Endothelial cell of umbilical vein (primary cell): ENCODE results near the gene NCOA7. TPM values are rescaled to one million over a fixed set of nuclear protein-coding genes. Genes with fewer than 3 reads are reported as not detected.

Experiments
- BruUV-seq: library from RNA; stranded (reverse); fragments of 400-500 nt; replicated peaks from 2 replicates; lab custom pipeline; 2021; lab: Mats Ljungman, UMichigan
- CTCF ChIA-PET: fragments of 300-600, 350-600 bp; sonication (Branson Sonifier 250); formaldehyde crosslinking; loops from one replicate; lab custom pipeline; 2021; ENCODE audit warnings: antibody characterized with exemption, inconsistent platforms; lab: Charles Lee
- POLR2A ChIA-PET: fragments of 300-600, 350-600 bp; sonication (Branson Sonifier 250); formaldehyde crosslinking; loops from one replicate; lab custom pipeline; 2021; ENCODE audit warnings: antibody characterized with exemption, inconsistent platforms; lab: Charles Lee
- DNase-seq: peaks from one replicate; pipeline ENCODE4 v3.0.0-alpha.2; 2011; ENCODE audit warnings: low read depth, low spot score
- FAIRE-seq: peaks from 2 replicates; lab custom pipeline; 2011; peaks lifted over from hg19 to GRCh38; lab: Jason Lieb, UNC
- H2AFZ ChIP-seq: 2 replicates; pipeline ENCODE4 v1.6.0; 2012; ENCODE audit warnings: low read depth, low read length, control low read depth, inconsistent platforms
- H3K27ac ChIP-seq: 2 replicates; pipeline ENCODE4 v1.5.1; 2011; ENCODE audit warnings: low read depth, mild to moderate bottlenecking, control low read depth, low read length, moderate library complexity; ENCODE audit not compliant: insufficient read depth
- H3K27me3 ChIP-seq, 2 experiments: 2 replicates each; pipeline versions ENCODE4 v1.6.0 to v1.6.1; 2011; ENCODE audit warnings: low read length in 2 of 2, mixed read lengths in 1 of 2; ENCODE audit not compliant: control insufficient read depth in 2 of 2, insufficient read depth in 2 of 2
- H3K36me3 ChIP-seq, 2 experiments: 2 replicates in 1 of 2; 3 replicates in 1 of 2; pipeline ENCODE4 v1.5.1; 2011; ENCODE audit warnings: low read length in 2 of 2, mild to moderate bottlenecking in 1 of 2, moderate library complexity in 1 of 2; ENCODE audit not compliant: control insufficient read depth in 2 of 2, insufficient read depth in 2 of 2; ENCODE audit errors: extremely low read depth in 1 of 2
- H3K4me1 ChIP-seq: 3 replicates; pipeline ENCODE4 v1.5.1; 2011; ENCODE audit warnings: mild to moderate bottlenecking, low read length; ENCODE audit not compliant: control insufficient read depth, insufficient read depth; ENCODE audit errors: extremely low read depth
- H3K4me2 ChIP-seq: 2 replicates; pipeline ENCODE4 v1.6.1; 2011; ENCODE audit warnings: low read length, control low read depth, mixed read lengths; ENCODE audit not compliant: insufficient read depth
- H3K4me3 ChIP-seq, 3 experiments: fragments of 200-600 bp in 1 of 3; sonication (generic), shearing (Covaris generic) in 1 of 3; replicated peaks in 1 of 3; 2 replicates each; pipeline ENCODE4 v1.5.1; 2011 to 2016; ENCODE audit warnings: control low read depth in 3 of 3, low read length in 3 of 3, mild to moderate bottlenecking in 2 of 3, inconsistent platforms in 1 of 3, low read depth in 1 of 3, moderate library complexity in 1 of 3; ENCODE audit not compliant: insufficient read depth in 1 of 3
- H3K79me2 ChIP-seq: 2 replicates; pipeline ENCODE4 v1.6.0; 2012; ENCODE audit warnings: low read length, inconsistent platforms; ENCODE audit not compliant: control insufficient read depth, insufficient read depth
- H3K9ac ChIP-seq: replicated peaks from 2 replicates; pipeline ENCODE3; 2011; ENCODE audit warnings: low read length, control low read depth; ENCODE audit not compliant: insufficient read depth; ENCODE audit errors: extremely low read depth
- H3K9me1 ChIP-seq: replicated peaks from 3 replicates; pipeline ENCODE4 v1.6.0; 2011; ENCODE audit warnings: mild to moderate bottlenecking, low read length; ENCODE audit not compliant: control insufficient read depth, insufficient read depth; ENCODE audit errors: extremely low read depth
- H3K9me3 ChIP-seq: replicated peaks from 2 replicates; pipeline ENCODE4 v1.5.1; 2012; ENCODE audit warnings: low read length, inconsistent platforms; ENCODE audit not compliant: control insufficient read depth, insufficient read depth
- H4K20me1 ChIP-seq: replicated peaks from 2 replicates; pipeline ENCODE3; 2011; ENCODE audit warnings: mild to moderate bottlenecking, low read length; ENCODE audit not compliant: control insufficient read depth, insufficient read depth; ENCODE audit errors: extremely low read depth
- EZH2 ChIP-seq: IDR thresholded peaks from 2 replicates; pipeline ENCODE4 v1.6.1; 2012; ENCODE audit warnings: borderline replicate concordance, low read depth, mild to moderate bottlenecking, moderate library complexity, low read length, inconsistent platforms; ENCODE audit not compliant: severe bottlenecking
- MYC ChIP-seq: IDR thresholded peaks from one replicate; pipeline ENCODE4 v1.6.1; 2011; ENCODE audit warnings: mild to moderate bottlenecking, low read depth, low read length
- POLR2AphosphoS5 ChIP-seq: IDR thresholded peaks from 2 replicates; pipeline ENCODE4 v1.6.1; 2012; ENCODE audit warnings: low read depth, mild to moderate bottlenecking, control low read depth, low read length, moderate library complexity; ENCODE audit not compliant: insufficient read depth
- dilution Hi-C: fragments of 300-500 bp; cut with MboI; formaldehyde crosslinking; loops from one replicate; pipeline ENCODE4 v1.15.0; 2019; ENCODE audit warnings: low sequenced_read_pairs; ENCODE audit not compliant: extremely low pct_ligation_motif_present
- intact Hi-C: fragments of 100-400 bp; cut with micrococcal nuclease; formaldehyde crosslinking; loops from one replicate; pipeline ENCODE4 v1.10.0; 2022
- polyA plus RNA-seq, 4 experiments: library from polyadenylated mRNA; depleted of rRNA in 3 of 4; stranded (reverse) in 3 of 4; unstranded in 1 of 4; fragments of >200 nt; gene quantifications; 2 replicates each; pipeline versions ENCODE4 v1.2.1 to v1.2.3, GENCODE V29; 2011 to 2012; ENCODE audit warnings: missing spikeins in 1 of 4
- total RNA-seq: library from RNA; stranded (reverse); gene quantifications from 2 replicates; pipeline ENCODE4 v1.2.3, GENCODE V29; 2021

NCOA7 gene
- total and polyA plus RNA-seq, 2 donors (not counting 3 experiments of a cell fraction or from before 2014, with no cell fraction given): 27.7 to 71.2 TPM

- FAIRE-seq (peak; percentile 40), DNase-seq (no peak)
- H3K9ac ChIP-seq: peak overlapping the region; percentile 35
- H3K4me1 ChIP-seq: peaks cover 25% of the 10 kb centered on the region
- peaks cover 63 to 67% of the 10 kb centered on the region in 2 experiments for H3K27me3 ChIP-seq
- H3K4me3 ChIP-seq: peak overlapping the region; percentile 21 to 71 (median 70)
- TF ChIP-seq EZH2 (peak; percentile 81), MYC (no peak)
- POLR2A ChIA-PET: no interaction called here
- no peaks in the 10 kb centered on the region for H3K79me2 ChIP-seq
- no peaks in the 10 kb centered on the region for H4K20me1 ChIP-seq
- BruUV-seq: no TSS peak
- no peaks in the 10 kb centered on the region for H3K9me3 ChIP-seq
- H3K36me3 ChIP-seq: no peaks in the 10 kb centered on the region
- dilution Hi-C loops (no loop called here), intact Hi-C loops (loop anchor here (2.0 to 5.0 kb wide), 6 partner anchors 135 to 875 kb away; no protein-coding TSS in a partner anchor)
- no peak overlapping the region for H3K27ac ChIP-seq
- H2AFZ ChIP-seq: peak overlapping the region; percentile 43
- H3K9me1 ChIP-seq: no peaks in the 10 kb centered on the region
- H3K4me2 ChIP-seq: peak overlapping the region; percentile 87
- CTCF ChIA-PET: interaction anchor here (10.2 kb wide), 1 partner anchor 435 kb away, joined by 439 read pairs; no protein-coding TSS in a partner anchor
Observed at GRCh38 chr6:125747589-125748405, 43.0 kb upstream of the NCOA7 start.

GRCh38 chr6:125748406-125749172 is 42.2 kb upstream of the NCOA7 start:
- Histone ChIP-seq H3K9ac (peak overlapping the region; percentile 35), H3K36me3 (no peaks in the 10 kb centered on the region), H4K20me1 (no peaks in the 10 kb centered on the region), H3K79me2 (no peaks in the 10 kb centered on the region), H3K4me2 (peak overlapping the region; percentile 87), H2AFZ (peak overlapping the region; percentile 43), H3K9me3 (no peaks in the 10 kb centered on the region), H3K27me3 (peaks cover 65 to 66% of the 10 kb centered on the region in 2 experiments), H3K4me1 (peaks cover 25% of the 10 kb centered on the region), H3K9me1 (no peaks in the 10 kb centered on the region), H3K4me3 (peak overlapping the region; percentile 55 to 71 (median 70)), H3K27ac (peak overlapping the region; percentile 4)
- TF ChIP-seq EZH2: peak; percentile 1
- TF ChIP-seq POLR2AphosphoS5: no peak
- dilution Hi-C loops (no loop called here), intact Hi-C loops (loop anchor here (1.0 to 5.0 kb wide), 9 partner anchors 32 to 876 kb away; partner anchors contain the start of gene HDDC2)
- ChIA-PET POLR2A (no interaction called here), CTCF (interaction anchor here (10.2 kb wide), 1 partner anchor 436 kb away, joined by 439 read pairs; no protein-coding TSS in a partner anchor)
- FAIRE-seq: peak; percentile 68
- DNase-seq: peak; percentile 35
- no TSS peak for BruUV-seq
